GM23338 (cell line): ENCODE results near the gene PDGFRB.

Source experiments
- CREB1 ChIP-seq: fragments of 250-450 bp; sonication (Bioruptor Pico); IDR thresholded peaks from 2 replicates; pipeline ENCODE4 v1.5.0; 2020; ENCODE audit warnings: low read depth, mild to moderate bottlenecking, moderate library complexity
- CTCF ChIP-seq, 2 experiments: fragments of 200-600 bp in 1 of 2; sonication (generic) in 1 of 2; conservative IDR thresholded peaks; 2 replicates each; pipeline versions ENCODE4 v1.5.1 to v1.6.1; 2016 to 2017; ENCODE audit warnings: antibody characterized with exemption in 2 of 2, low read depth in 2 of 2, mild to moderate bottlenecking in 2 of 2, moderate library complexity in 1 of 2
- EZH2 ChIP-seq: fragments of 200-600 bp; sonication (generic); IDR thresholded peaks from one replicate; pipeline ENCODE4 v1.8.0; 2017; ENCODE audit warnings: antibody characterized with exemption, mild to moderate bottlenecking, low read depth; ENCODE audit not compliant: unreplicated experiment
- EZH2phosphoT487 ChIP-seq: fragments of 200-600 bp; sonication (generic); IDR thresholded peaks from one replicate; pipeline ENCODE4 v1.8.1; 2018; ENCODE audit warnings: antibody characterized with exemption; ENCODE audit not compliant: unreplicated experiment
- JUNB ChIP-seq: IDR thresholded peaks from one replicate; pipeline ENCODE4 v1.6.1; 2016; ENCODE audit warnings: antibody characterized with exemption; ENCODE audit not compliant: unreplicated experiment
- NANOG ChIP-seq: IDR thresholded peaks from 2 replicates; pipeline ENCODE4 v1.6.1; 2016; ENCODE audit warnings: antibody characterized with exemption, borderline replicate concordance
- POLR2AphosphoS5 ChIP-seq: IDR thresholded peaks from 2 replicates; pipeline ENCODE4 v1.6.1; 2016; ENCODE audit warnings: antibody characterized with exemption, low read depth
- REST ChIP-seq: IDR thresholded peaks from one replicate; pipeline ENCODE4 v1.6.1; 2018; ENCODE audit warnings: antibody characterized with exemption; ENCODE audit not compliant: unreplicated experiment
- STAT1 ChIP-seq: IDR thresholded peaks from one replicate; pipeline ENCODE4 v1.6.1; 2016; ENCODE audit warnings: antibody characterized with exemption; ENCODE audit not compliant: unreplicated experiment
- ZNF114 ChIP-seq: fragments of 250-450 bp; sonication (Bioruptor Pico); IDR thresholded peaks from 2 replicates; pipeline ENCODE4 v1.5.0; 2020; ENCODE audit warnings: mild to moderate bottlenecking, moderate library complexity
- ZNF331 ChIP-seq: fragments of 250-450 bp; sonication (Bioruptor Pico); IDR thresholded peaks from 2 replicates; pipeline ENCODE4 v1.5.0; 2020; ENCODE audit warnings: low read depth, mild to moderate bottlenecking, moderate library complexity
- ZNF462 ChIP-seq: fragments of 250-450 bp; sonication (Bioruptor Pico); IDR thresholded peaks from 2 replicates; pipeline ENCODE4 v1.5.0; 2020; ENCODE audit warnings: mild to moderate bottlenecking, moderate library complexity
- TF ChIP-seq, protein P1 (sequence below): IDR thresholded peaks from 2 replicates; pipeline ENCODE4 v1.6.1; 2016; ENCODE audit warnings: antibody characterized with exemption

DNA sequence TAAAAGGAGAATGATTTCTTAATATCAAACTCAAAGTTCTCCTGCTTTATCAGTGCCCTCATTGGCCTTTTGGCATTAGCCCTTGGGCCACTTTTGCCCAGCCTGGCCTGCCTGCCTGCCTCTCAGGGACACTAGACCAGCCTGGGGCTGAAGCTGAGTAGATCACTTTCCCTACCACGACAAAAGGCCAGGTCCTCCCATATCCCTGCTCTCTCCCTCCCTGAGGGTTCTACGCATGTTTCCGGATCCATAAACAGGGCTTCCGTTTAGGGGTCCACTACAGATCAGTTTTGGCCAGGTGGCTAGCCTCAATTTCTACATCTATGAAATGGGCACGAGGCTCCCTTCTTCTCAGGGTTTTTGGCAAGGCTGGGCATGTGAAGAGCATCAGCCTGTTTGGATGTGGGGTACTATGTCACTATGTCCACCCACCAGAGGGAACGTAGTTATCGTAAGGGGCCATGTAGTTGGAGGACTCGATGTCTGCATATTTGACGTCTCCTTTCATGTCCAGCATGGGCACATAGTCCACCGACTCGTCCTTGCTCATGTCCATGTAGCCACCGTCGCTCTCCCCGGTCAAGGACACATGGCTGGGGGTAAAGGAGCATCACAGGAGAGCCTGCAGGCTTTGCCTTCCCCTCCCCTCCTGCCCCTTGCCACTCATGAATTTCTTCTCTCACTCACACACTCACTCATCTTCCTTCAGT, 34.0 kb downstream of the PDGFRB start:
- TF ChIP-seq POLR2AphosphoS5, result no peak
- TF ChIP-seq CTCF (conservative IDR thresholded peaks at IDR 0.05; ENCODE audit: low read depth in 2 of 2), result no peak
- TF ChIP-seq EZH2, result no peak
- no peak for TF ChIP-seq NANOG
- no peak for TF ChIP-seq CREB1
- TF ChIP-seq REST, result no peak
- TF ChIP-seq EZH2phosphoT487, result no peak
- TF ChIP-seq, protein P1, sequence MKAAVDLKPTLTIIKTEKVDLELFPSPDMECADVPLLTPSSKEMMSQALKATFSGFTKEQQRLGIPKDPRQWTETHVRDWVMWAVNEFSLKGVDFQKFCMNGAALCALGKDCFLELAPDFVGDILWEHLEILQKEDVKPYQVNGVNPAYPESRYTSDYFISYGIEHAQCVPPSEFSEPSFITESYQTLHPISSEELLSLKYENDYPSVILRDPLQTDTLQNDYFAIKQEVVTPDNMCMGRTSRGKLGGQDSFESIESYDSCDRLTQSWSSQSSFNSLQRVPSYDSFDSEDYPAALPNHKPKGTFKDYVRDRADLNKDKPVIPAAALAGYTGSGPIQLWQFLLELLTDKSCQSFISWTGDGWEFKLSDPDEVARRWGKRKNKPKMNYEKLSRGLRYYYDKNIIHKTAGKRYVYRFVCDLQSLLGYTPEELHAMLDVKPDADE, result no peak
- TF ChIP-seq ZNF114 (CRISPR knock-in tag), result no peak
- TF ChIP-seq JUNB, result no peak
- no peak for TF ChIP-seq STAT1
- TF ChIP-seq ZNF331 (CRISPR knock-in tag), result no peak
- no peak for TF ChIP-seq ZNF462
